Spleen (tissue), 11 donors: ENCODE data around the gene ANGPTL2. TPM values are rescaled to one million over a fixed set of nuclear protein-coding genes. Genes with fewer than 3 reads are reported as not detected.
A peak's percentile ranks its signal among the peaks of the same experiment; 100 is the strongest.

Experiments used
- DNase-seq: peaks from one replicate; pipeline ENCODE4 v3.0.0-alpha.2; 2020
- H3K27ac ChIP-seq, 8 donors: fragments of 200-600 bp; sonication (generic) in 7 of 8; 1 replicate in 4 of 8; 2 replicates in 4 of 8; pipeline versions ENCODE4 v1.5.0 to v1.8.0; 2016 to 2021; ENCODE audit warnings: inconsistent platforms in 4 of 8, mild to moderate bottlenecking in 4 of 8, moderate library complexity in 1 of 8
- H3K27me3 ChIP-seq, 7 donors: fragments of 200-600 bp; sonication (generic) in 6 of 7; replicated peaks in 1 of 7; 1 replicate in 4 of 7; 2 replicates in 3 of 7; pipeline versions ENCODE4 v1.5.0 to v1.8.0; 2016 to 2021; ENCODE audit warnings: inconsistent platforms in 3 of 7, mild to moderate bottlenecking in 1 of 7
- H3K36me3 ChIP-seq, 6 donors: fragments of 200-600 bp; sonication (generic) in 5 of 6; 1 replicate in 4 of 6; 2 replicates in 2 of 6; pipeline versions ENCODE4 v1.5.0 to v1.8.0; 2016 to 2021; ENCODE audit warnings: inconsistent platforms in 2 of 6
- H3K4me1 ChIP-seq, 6 donors: fragments of 200-600 bp; sonication (generic) in 5 of 6; 1 replicate in 3 of 6; 2 replicates in 3 of 6; pipeline versions ENCODE4 v1.5.0 to v1.8.0; 2016 to 2021; ENCODE audit warnings: inconsistent platforms in 3 of 6
- H3K4me3 ChIP-seq, 8 donors: fragments of 200-600 bp; sonication (generic) in 7 of 8; 1 replicate in 4 of 8; 2 replicates in 4 of 8; pipeline versions ENCODE4 v1.5.0 to v1.8.0; 2016 to 2021; ENCODE audit warnings: inconsistent platforms in 4 of 8, mild to moderate bottlenecking in 4 of 8, moderate library complexity in 2 of 8
- H3K9me3 ChIP-seq, 8 donors: fragments of 200-600 bp; sonication (generic) in 7 of 8; 1 replicate in 4 of 8; 2 replicates in 4 of 8; pipeline versions ENCODE4 v1.5.0 to v1.8.0; 2016 to 2021; ENCODE audit warnings: inconsistent platforms in 4 of 8
- POLR2A ChIP-seq, 3 donors: fragments of 450-650 bp; IDR thresholded peaks; one replicate each; pipeline ENCODE4 v1.5.1; 2017; ENCODE audit warnings: antibody characterized with exemption in 3 of 3, mild to moderate bottlenecking in 1 of 3
- POLR2AphosphoS5 ChIP-seq, 3 donors: sonication (generic); formaldehyde crosslinking; IDR thresholded peaks; one replicate each; pipeline ENCODE4 v1.5.1; 2017; ENCODE audit warnings: antibody characterized with exemption in 3 of 3
- WGBS, 5 donors: extraction: QIAGEN DNeasy Blood & Tissue Kit in 3 of 5; methylation state at CpG; one replicate each; pipeline versions ENCODE4 v1.1.5 to v1.1.7; 2013 to 2018; 5-methylcytosine and 5-hydroxymethylcytosine counted together
- intact Hi-C: fragments of 100-400 bp; cut with DNase I; formaldehyde crosslinking; loops from one replicate; pipeline ENCODE4 v1.15.0; 2023; ENCODE audit warnings: low total_unique reads
- polyA plus RNA-seq, 3 donors: library from polyadenylated mRNA; stranded (reverse); fragments of 200-250 nt; gene quantifications; one replicate each; pipeline ENCODE4 v1.2.1, GENCODE V29; 2013
- total RNA-seq, 7 donors: library from RNA; depleted of rRNA in 3 of 7; stranded (reverse); fragments of >200 nt in 3 of 7; fragmentation: NEBNext Ultra II Directional in 4 of 7; extraction: Animal tissue kit (Norgen Biotek cat#: 25700) in 4 of 7; gene quantifications; one replicate each; pipeline versions ENCODE4 v1.1.0 to v1.2.1, GENCODE V29; 2016 to 2021
- TF ChIP-seq, protein P1 (sequence below), 11 experiments: fragments of 200-600 bp in 7 of 11; fragments of 450-650 bp in 4 of 11; sonication (generic) in 4 of 11; IDR thresholded peaks in 8 of 11; conservative IDR thresholded peaks in 3 of 11; 1 replicate in 7 of 11; 2 replicates in 4 of 11; pipeline versions ENCODE4 v1.4.0 to v1.8.0; 2016 to 2021; ENCODE audit warnings: antibody characterized with exemption in 11 of 11, inconsistent platforms in 4 of 11, mild to moderate bottlenecking in 1 of 11
- donor health status: healthy with polysubstance abuse.
- donor health status: DM: no; HTN: no; CAD: no; lungs with moderate emphysema.
- donor health status: DM: no; HTN: no; CAD: no.
- donor health status: Bipolar disorder and iron deficiency.
- donor health status: healthy.
- donor health status: DM: no; HTN: no; CAD: no.
- donor health status: DM: yes; HTN: yes; CAD: no.

ANGPTL2 gene
- total and polyA plus RNA-seq, 10 donors, result 6.6 to 103 (median 48.1) TPM

DNA sequence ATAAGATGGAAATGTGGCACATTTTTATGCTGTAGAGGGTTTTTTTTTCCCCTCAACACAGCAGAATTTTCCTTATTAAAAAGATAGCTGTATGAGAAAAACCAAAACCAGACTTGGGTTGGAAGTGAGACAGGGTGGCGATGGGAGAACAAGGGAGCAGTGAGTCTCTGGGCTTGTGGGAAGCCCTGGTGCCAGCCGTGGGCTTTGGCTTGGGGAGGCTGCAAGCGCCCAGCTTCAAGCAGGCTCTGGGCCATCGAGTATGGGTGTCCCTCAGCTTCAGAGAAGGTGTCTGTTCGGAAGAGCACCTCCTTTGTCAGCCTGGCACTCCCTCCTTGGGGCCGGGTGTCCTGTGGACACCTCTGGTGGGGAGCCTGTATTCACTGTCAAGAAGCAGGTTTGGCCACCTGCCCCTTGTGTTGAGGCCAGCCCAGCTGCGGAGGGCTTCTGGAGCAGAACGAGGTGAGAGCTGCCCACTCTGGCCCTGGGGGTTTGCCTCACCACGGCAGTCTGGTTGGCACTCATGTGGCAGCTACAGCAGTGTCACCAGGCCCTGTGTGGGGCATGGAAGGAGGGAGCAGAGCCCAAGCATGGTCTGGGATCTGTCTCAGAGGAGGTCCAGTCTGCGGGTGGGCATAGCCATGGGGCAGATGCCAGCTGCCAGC is 37.6 kb upstream of the ANGPTL2 start:
- intact Hi-C loops, result no loop called here
- Histone ChIP-seq H3K27me3 (no peaks in the 10 kb centered on the region), H3K4me3 (no peak overlapping the region), H3K36me3 (no peaks in the 10 kb centered on the region), H3K9me3 (no peaks in the 10 kb centered on the region), H3K27ac (no peak overlapping the region), H3K4me1 (peaks cover 0 to 31% (median 23%) of the 10 kb centered on the region in 6 donors)
- TF ChIP-seq, protein P1, sequence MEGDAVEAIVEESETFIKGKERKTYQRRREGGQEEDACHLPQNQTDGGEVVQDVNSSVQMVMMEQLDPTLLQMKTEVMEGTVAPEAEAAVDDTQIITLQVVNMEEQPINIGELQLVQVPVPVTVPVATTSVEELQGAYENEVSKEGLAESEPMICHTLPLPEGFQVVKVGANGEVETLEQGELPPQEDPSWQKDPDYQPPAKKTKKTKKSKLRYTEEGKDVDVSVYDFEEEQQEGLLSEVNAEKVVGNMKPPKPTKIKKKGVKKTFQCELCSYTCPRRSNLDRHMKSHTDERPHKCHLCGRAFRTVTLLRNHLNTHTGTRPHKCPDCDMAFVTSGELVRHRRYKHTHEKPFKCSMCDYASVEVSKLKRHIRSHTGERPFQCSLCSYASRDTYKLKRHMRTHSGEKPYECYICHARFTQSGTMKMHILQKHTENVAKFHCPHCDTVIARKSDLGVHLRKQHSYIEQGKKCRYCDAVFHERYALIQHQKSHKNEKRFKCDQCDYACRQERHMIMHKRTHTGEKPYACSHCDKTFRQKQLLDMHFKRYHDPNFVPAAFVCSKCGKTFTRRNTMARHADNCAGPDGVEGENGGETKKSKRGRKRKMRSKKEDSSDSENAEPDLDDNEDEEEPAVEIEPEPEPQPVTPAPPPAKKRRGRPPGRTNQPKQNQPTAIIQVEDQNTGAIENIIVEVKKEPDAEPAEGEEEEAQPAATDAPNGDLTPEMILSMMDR (IDR thresholded peaks at IDR 0.05 in 8 of 11, conservative IDR thresholded peaks at IDR 0.05 in 3 of 11), result no peak
- TF ChIP-seq POLR2AphosphoS5 (IDR thresholded peaks at IDR 0.05), result no peak
- TF ChIP-seq POLR2A (IDR thresholded peaks at IDR 0.05), result no peak
- WGBS, 5 donors, result 87 to 94% (median 91%) methylated on average over 4 to 10 of the region's 10 CpGs
- no peak for DNase-seq

DNA sequence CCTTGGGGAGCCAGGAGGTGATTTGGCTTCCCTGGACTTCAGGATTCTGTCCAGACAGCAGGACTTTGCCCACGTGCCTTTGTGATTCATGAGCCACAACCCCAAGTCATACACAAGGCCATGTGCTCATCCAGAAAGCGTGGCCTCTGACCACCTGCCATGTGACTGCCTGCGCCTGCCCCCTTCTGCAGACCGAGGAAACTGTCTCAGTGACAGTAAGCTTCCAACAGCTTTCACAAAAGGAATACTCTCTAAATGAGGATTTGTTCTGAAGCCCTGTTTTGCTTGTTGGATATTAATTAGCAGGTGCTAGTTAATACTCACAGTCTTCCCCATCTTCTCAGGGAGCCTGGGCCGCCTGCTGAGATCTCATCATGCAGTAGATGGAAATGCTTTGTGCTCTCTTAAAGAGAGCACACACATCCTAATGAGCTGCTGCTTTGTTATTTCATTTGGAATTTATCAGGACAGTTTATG is 36.9 kb upstream of the ANGPTL2 start:
- Histone ChIP-seq H3K4me1 (peaks cover 5 to 38% (median 29%) of the 10 kb centered on the region in 6 donors), H3K27me3 (no peaks in the 10 kb centered on the region), H3K36me3 (no peaks in the 10 kb centered on the region), H3K4me3 (no peak overlapping the region), H3K9me3 (no peaks in the 10 kb centered on the region), H3K27ac (no peak overlapping the region)
- no peak for DNase-seq
- TF ChIP-seq POLR2A (IDR thresholded peaks at IDR 0.05), result no peak
- TF ChIP-seq POLR2AphosphoS5 (IDR thresholded peaks at IDR 0.05), result no peak
- TF ChIP-seq, protein P1 (IDR thresholded peaks at IDR 0.05 in 8 of 11, conservative IDR thresholded peaks at IDR 0.05 in 3 of 11), result no peak
- intact Hi-C loops, result no loop called here
- 72 to 83% (median 75%) methylated on average over 5 of the region's 5 CpGs for WGBS, 5 donors

DNA sequence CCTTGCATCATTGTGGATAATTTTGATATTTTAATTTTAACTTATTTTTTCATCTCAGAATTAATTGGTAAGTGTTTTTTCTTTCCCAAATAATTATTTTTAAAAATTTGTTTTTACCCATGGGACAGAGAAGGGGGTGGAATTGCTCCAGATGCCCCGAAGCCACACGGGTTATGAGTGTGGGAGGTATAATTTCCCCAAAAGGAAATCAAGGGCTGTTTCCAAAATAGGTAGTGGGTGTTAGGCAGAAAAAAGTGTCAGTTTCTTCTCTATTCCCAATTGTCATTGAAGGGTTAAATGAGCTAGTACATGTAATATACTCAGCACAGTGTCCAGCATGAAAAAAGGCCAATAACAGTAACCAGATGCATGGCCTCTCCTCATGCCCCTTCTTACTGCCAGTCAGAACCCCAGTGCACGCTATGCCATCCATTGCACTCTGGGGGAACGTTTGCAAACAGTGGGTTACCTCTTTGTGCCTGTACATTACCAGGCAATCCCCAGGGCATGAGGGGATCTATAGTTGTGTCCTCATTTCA is 36.4 kb upstream of the ANGPTL2 start:
- TF ChIP-seq POLR2AphosphoS5 (IDR thresholded peaks at IDR 0.05), result no peak
- TF ChIP-seq, protein P1 (IDR thresholded peaks at IDR 0.05 in 8 of 11, conservative IDR thresholded peaks at IDR 0.05 in 3 of 11), result no peak
- no peak for TF ChIP-seq POLR2A (IDR thresholded peaks at IDR 0.05)
- intact Hi-C loops, result no loop called here
- Histone ChIP-seq H3K36me3 (no peaks in the 10 kb centered on the region), H3K9me3 (no peaks in the 10 kb centered on the region), H3K27ac (no peak overlapping the region), H3K4me1 (peaks cover 10 to 41% (median 31%) of the 10 kb centered on the region in 6 donors), H3K4me3 (no peak overlapping the region), H3K27me3 (no peaks in the 10 kb centered on the region)
- no peak for DNase-seq
- 80 to 91% (median 86%) methylated on average over 4 of the region's 4 CpGs for WGBS, 5 donors

DNA sequence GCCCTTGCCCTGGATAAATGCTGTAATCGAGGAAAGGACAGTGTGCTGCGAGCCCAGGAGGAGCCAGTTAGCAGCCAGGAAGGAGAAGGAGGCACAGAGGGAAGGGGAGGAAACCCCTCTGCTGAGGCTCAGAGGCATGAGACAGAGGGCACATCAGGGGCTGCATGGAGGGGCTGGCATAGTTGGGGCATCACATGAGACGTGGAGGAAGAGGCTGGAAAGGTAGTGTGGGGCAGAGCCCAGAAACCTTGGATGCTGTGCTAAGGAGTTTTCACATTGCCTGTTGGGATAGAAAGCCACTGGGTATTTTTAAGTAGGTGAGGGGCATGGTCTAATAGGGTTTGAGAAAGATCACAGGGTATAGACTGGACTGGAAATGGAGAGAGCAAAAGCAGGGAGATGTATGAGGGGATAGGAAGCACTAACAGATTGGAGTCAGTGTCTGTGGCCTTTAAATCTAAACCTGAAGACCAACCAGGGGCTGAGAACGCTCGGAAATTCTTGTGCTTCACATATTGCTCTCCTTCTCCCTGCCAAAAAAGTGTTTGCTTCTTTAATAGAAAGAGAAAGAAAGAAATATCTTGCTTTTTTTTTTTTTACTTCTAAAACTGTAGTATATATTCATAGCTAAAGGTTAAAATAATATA is 33.0 kb upstream of the ANGPTL2 start:
- Histone ChIP-seq H3K4me1 (peaks cover 7 to 24% (median 17%) of the 10 kb centered on the region in 6 donors), H3K27ac (peak overlapping the region in 5 of 8 donors; percentile 37 to 53 (median 46)), H3K4me3 (no peak overlapping the region), H3K9me3 (no peaks in the 10 kb centered on the region), H3K36me3 (no peaks in the 10 kb centered on the region), H3K27me3 (no peaks in the 10 kb centered on the region)
- intact Hi-C loops, result no loop called here
- 89 to 95% (median 93%) methylated on average over 5 of the region's 5 CpGs for WGBS, 5 donors
- TF ChIP-seq, protein P1 (IDR thresholded peaks at IDR 0.05 in 8 of 11, conservative IDR thresholded peaks at IDR 0.05 in 3 of 11), result no peak
- TF ChIP-seq POLR2A (IDR thresholded peaks at IDR 0.05) (no peak), POLR2AphosphoS5 (IDR thresholded peaks at IDR 0.05) (no peak)
- DNase-seq, result no peak
